OCI-LY3 (cell line): ENCODE results near the gene MORC2.

ENCODE experiments used
- CTCF ChIP-seq: fragments of 200-600, 300-600 bp; sonication (generic); IDR thresholded peaks from 2 replicates; pipeline ENCODE4 v1.5.1; 2014; ENCODE audit warnings: antibody characterized with exemption, low read length, low read depth
- EZH2phosphoT487 ChIP-seq: fragments of 200-600 bp; shearing (Covaris generic); IDR thresholded peaks from 2 replicates; pipeline ENCODE4 v1.6.1; 2018; ENCODE audit warnings: antibody characterized with exemption, mixed run types, low read depth

- TF ChIP-seq CTCF (no peak), EZH2phosphoT487 (no peak)
Observed at GRCh38 chr22:30994960-30995359, 26.4 kb upstream of the MORC2 start.
